GM12878 (cell line): ENCODE measurements around the gene GUCA2A. TPM values are rescaled to one million over a fixed set of nuclear protein-coding genes. Genes with fewer than 3 reads are reported as not detected.

Experiments
- ATAC-seq: fragments of 200-7000 bp; cut with Tn5 transposase; 3 replicates; pipeline ENCODE4 v1.9.1; 2020; ENCODE audit warnings: mild to moderate bottlenecking, moderate library complexity
- BruUV-seq: library from RNA; stranded (reverse); fragments of 400-500 nt; replicated peaks from 2 replicates; lab custom pipeline; 2021; lab: Mats Ljungman, UMichigan
- CTCF ChIA-PET: fragments of 300-600 bp; sonication (Branson Sonifier 250); formaldehyde crosslinking; extraction: SDS; loops from one replicate; lab custom pipeline; 2021; ENCODE audit warnings: inconsistent platforms; lab: Yijun Ruan, JAX
- POLR2A ChIA-PET: fragments of 350-600 bp; formaldehyde crosslinking; extraction: SDS; loops from one replicate; lab custom pipeline; 2021; ENCODE audit warnings: inconsistent platforms; lab: Charles Lee
- RAD21 ChIA-PET: fragments of 300-600 bp; sonication (Branson Sonifier 250); formaldehyde crosslinking; loops from one replicate; lab custom pipeline; 2023; ENCODE audit warnings: antibody characterized with exemption; ENCODE audit not compliant: unreplicated experiment; lab: Charles Lee
- SMC1A ChIA-PET: fragments of 300-600 bp; sonication (Branson Sonifier 250); formaldehyde crosslinking; loops from one replicate; lab custom pipeline; 2023; ENCODE audit not compliant: unreplicated experiment, uncharacterized antibody; lab: Charles Lee
- DNase-seq: peaks from one replicate; pipeline ENCODE4 v3.0.0-alpha.2; 2011; ENCODE audit warnings: low read depth, low spot score
- FAIRE-seq: peaks from 3 replicates; lab custom pipeline; 2011; peaks lifted over from hg19 to GRCh38; lab: Jason Lieb, UNC
- H2AFZ ChIP-seq: 2 replicates; pipeline ENCODE4 v1.6.0; 2011; ENCODE audit warnings: low read depth, low read length, control low read depth; ENCODE audit not compliant: control insufficient read depth
- H3K27ac ChIP-seq: 2 replicates; pipeline ENCODE4 v1.5.1; 2011; ENCODE audit warnings: control low read depth; ENCODE audit not compliant: control insufficient read depth, insufficient read depth
- H3K27me3 ChIP-seq, 2 experiments: replicated peaks in 1 of 2; 2 replicates each; pipeline versions ENCODE4 v1.6.0 to v1.6.1; 2011; ENCODE audit warnings: low read length in 1 of 2; ENCODE audit not compliant: control insufficient read depth in 2 of 2, insufficient read depth in 2 of 2
- H3K36me3 ChIP-seq, 2 experiments: 2 replicates each; pipeline ENCODE4 v1.5.1; 2011; ENCODE audit warnings: low read length in 1 of 2; ENCODE audit not compliant: control insufficient read depth in 2 of 2, insufficient read depth in 2 of 2
- H3K4me1 ChIP-seq: 2 replicates; pipeline ENCODE4 v1.6.1; 2011; ENCODE audit warnings: mild to moderate bottlenecking, low read length, moderate library complexity, mixed read lengths; ENCODE audit not compliant: control insufficient read depth, insufficient read depth
- H3K4me2 ChIP-seq: 2 replicates; pipeline ENCODE4 v1.6.0; 2011; ENCODE audit warnings: control low read depth; ENCODE audit not compliant: control insufficient read depth, insufficient read depth
- H3K4me3 ChIP-seq: fragments of 200-600 bp; sonication (generic); 2 replicates; pipeline ENCODE4 v1.5.1; 2016
- H3K79me2 ChIP-seq: 2 replicates; pipeline ENCODE4 v1.6.0; 2011; ENCODE audit warnings: low read length; ENCODE audit not compliant: control insufficient read depth, insufficient read depth
- H3K9ac ChIP-seq: 2 replicates; pipeline ENCODE4 v1.8.0; 2011; ENCODE audit warnings: low read length, control low read depth, mixed read lengths; ENCODE audit not compliant: control insufficient read depth, insufficient read depth
- H3K9me3 ChIP-seq: replicated peaks from 3 replicates; pipeline ENCODE4 v1.5.1; 2011; ENCODE audit warnings: mild to moderate bottlenecking, low read length; ENCODE audit not compliant: control insufficient read depth, insufficient read depth
- H4K20me1 ChIP-seq: 2 replicates; pipeline ENCODE4 v1.6.0; 2011; ENCODE audit not compliant: control insufficient read depth, insufficient read depth
- ASH2L ChIP-seq: fragments of 300-600, 200-600 bp; sonication (generic); IDR thresholded peaks from 2 replicates; pipeline ENCODE4 v1.6.1; 2017; ENCODE audit warnings: low read depth, mild to moderate bottlenecking, borderline replicate concordance
- BCLAF1 ChIP-seq: fragments of 450-650 bp; IDR thresholded peaks from 2 replicates; pipeline ENCODE4 v1.6.1; 2017; ENCODE audit warnings: antibody characterized with exemption, mild to moderate bottlenecking, moderate library complexity
- CTCF ChIP-seq, 3 experiments: IDR thresholded peaks in 2 of 3; conservative IDR thresholded peaks in 1 of 3; 2 replicates each; pipeline ENCODE4 v1.5.1; 2011; ENCODE audit warnings: low read depth in 3 of 3, low read length in 3 of 3, mild to moderate bottlenecking in 3 of 3, control low read depth in 2 of 3, moderate library complexity in 2 of 3, inconsistent platforms in 1 of 3, mixed read lengths in 1 of 3; ENCODE audit not compliant: control insufficient read depth in 2 of 3, insufficient read depth in 1 of 3; ENCODE audit errors: extremely low read depth in 1 of 3
- FOS ChIP-seq: IDR thresholded peaks from 3 replicates; pipeline ENCODE4 v1.6.1; 2011; ENCODE audit warnings: borderline replicate concordance; ENCODE audit not compliant: insufficient read length; ENCODE audit errors: extremely low read depth
- FOXK2 ChIP-seq: fragments of 450-650 bp; IDR thresholded peaks from 2 replicates; pipeline ENCODE4 v1.6.1; 2017; ENCODE audit warnings: mild to moderate bottlenecking, moderate library complexity
- NRF1 ChIP-seq: conservative IDR thresholded peaks from 2 replicates; pipeline ENCODE4 v1.6.1; 2011; ENCODE audit warnings: mild to moderate bottlenecking, low read depth, low read length, improper control_type of control experiment
- PAX8 ChIP-seq: fragments of 450-650 bp; IDR thresholded peaks from 2 replicates; pipeline ENCODE4 v1.6.1; 2017; ENCODE audit warnings: mild to moderate bottlenecking, moderate library complexity
- RAD21 ChIP-seq: IDR thresholded peaks from 2 replicates; pipeline ENCODE4 v1.6.1; 2011; ENCODE audit warnings: mild to moderate bottlenecking, low read depth, low read length, moderate library complexity; ENCODE audit not compliant: insufficient read depth
- RAD51 ChIP-seq: fragments of 450-650 bp; IDR thresholded peaks from 2 replicates; pipeline ENCODE4 v1.6.1; 2016; ENCODE audit warnings: moderate library complexity, mild to moderate bottlenecking, inconsistent platforms
- RBBP5 ChIP-seq: fragments of 200-600 bp; sonication (generic); conservative IDR thresholded peaks from 2 replicates; pipeline ENCODE4 v1.6.1; 2016
- RFX5 ChIP-seq: IDR thresholded peaks from 2 replicates; pipeline ENCODE4 v1.6.1; 2011; ENCODE audit warnings: low read depth, low read length, improper control_type of control experiment
- SMARCA5 ChIP-seq: fragments of 450-650 bp; IDR thresholded peaks from 2 replicates; pipeline ENCODE4 v1.6.1; 2017; ENCODE audit warnings: mild to moderate bottlenecking
- YY1 ChIP-seq: IDR thresholded peaks from 2 replicates; pipeline ENCODE4 v1.6.1; 2011; ENCODE audit warnings: low read depth, mild to moderate bottlenecking, low read length
- ZNF24 ChIP-seq: fragments of 450-650 bp; IDR thresholded peaks from 2 replicates; pipeline ENCODE4 v1.6.1; 2017; ENCODE audit warnings: antibody characterized with exemption, mild to moderate bottlenecking
- WGBS: methylation state at CpG from one replicate; pipeline ENCODE4 v1.1.6; 2016; ENCODE audit warnings: low lambda C conversion rate; ENCODE audit not compliant: insufficient replicate concordance, insufficient coverage; ENCODE audit errors: missing lambda C conversion rate; 5-methylcytosine and 5-hydroxymethylcytosine counted together
- in situ Hi-C: fragments of 300-500 bp; cut with MboI; formaldehyde crosslinking; loops from 9 replicates; pipeline ENCODE4 v1.14.3; 2018; ENCODE audit warnings: mixed read lengths
- intact Hi-C: fragments of 100-400 bp; cut with micrococcal nuclease; formaldehyde crosslinking; loops from one replicate; pipeline ENCODE4 v1.14.2; 2022; ENCODE audit not compliant: unreplicated experiment
- polyA plus RNA-seq, 11 experiments: library from polyadenylated mRNA; depleted of rRNA in 4 of 11; unstranded in 6 of 11; stranded (reverse) in 5 of 11; fragments of >200 nt; fragmentation: Nextera tagmentation in 4 of 11; fragmentation: Illumina TruSeq in 1 of 11; extraction: Ambion mirVana in 4 of 11; extraction: Trizol in 1 of 11; gene quantifications; 1 replicate in 1 of 11; 2 replicates in 10 of 11; pipeline versions ENCODE4 v1.2.1 to v1.2.3, GENCODE V29; 2011 to 2016; ENCODE audit warnings: inconsistent platforms in 2 of 11, missing spikeins in 2 of 11, low read depth in 1 of 11
- total RNA-seq, 4 experiments: library from RNA; depleted of rRNA in 3 of 4; stranded (reverse); fragments of >200 nt in 3 of 4; fragmentation: Illumina TruSeq in 1 of 4; extraction: Trizol in 1 of 4; gene quantifications; 2 replicates each; pipeline versions ENCODE4 v1.2.1 to v1.2.3, GENCODE V29; 2013 to 2021

GUCA2A gene
- total and polyA plus RNA-seq, 10 of the 15 experiments (the other 5 are each of a cell fraction or from before 2014, with no cell fraction given), result not detected

- Histone ChIP-seq H3K9ac (no peak overlapping the region), H3K27me3 (no peaks in the 10 kb centered on the region), H3K27ac (no peak overlapping the region), H3K4me3 (no peak overlapping the region), H3K36me3 (no peaks in the 10 kb centered on the region), H4K20me1 (no peaks in the 10 kb centered on the region), H2AFZ (no peak overlapping the region), H3K4me2 (no peak overlapping the region), H3K4me1 (no peaks in the 10 kb centered on the region), H3K9me3 (peaks cover 4% of the 10 kb centered on the region; the same call in 1 of the 3 replicates), H3K79me2 (no peaks in the 10 kb centered on the region)
- POLR2A ChIA-PET, result interaction anchor here (0.6 kb wide), 1 partner anchor 9 kb away, joined by 3 read pairs; no protein-coding TSS in a partner anchor
- in situ Hi-C loops (no loop called here), intact Hi-C loops (no loop called here)
- FAIRE-seq, result no peak
- RAD21 ChIA-PET, result interaction anchor here (1.0 kb wide), 1 partner anchor 16 kb away, joined by 3 read pairs; no protein-coding TSS in a partner anchor
- SMC1A ChIA-PET, result interaction anchor here (0.7 kb wide), 1 partner anchor 176 kb away, joined by 3 read pairs; no protein-coding TSS in a partner anchor
- BruUV-seq, result no TSS peak
- TF ChIP-seq CTCF (IDR thresholded peaks at IDR 0.05 in 2 of 3, conservative IDR thresholded peaks at IDR 0.05 in 1 of 3; ENCODE audit: control insufficient read depth in 2 of 3, extremely low read depth in 1 of 3, insufficient read depth in 1 of 3, low read depth in 3 of 3, low read length in 3 of 3) (peak in 1 of 3 experiments; percentile 12; a peak in 2 of 6 replicates), RAD21 (peak; percentile 23; the same call in 1 of the 2 replicates), FOXK2 (no peak)
- DNase-seq, result no peak
- 20% methylated on average over 7 of the region's 7 CpGs for WGBS
- ATAC-seq, result peak; percentile 37; the same call in 2 of the 3 replicates
- CTCF ChIA-PET, result interaction anchor here (0.8 to 1.8 kb wide), 2 partner anchors 15 to 547 kb away, joined by 3 to 8 read pairs; no protein-coding TSS in a partner anchor
Observed at GRCh38 chr1:42157667-42158066, 6.9 kb downstream of the GUCA2A start.

- no peaks in the 10 kb centered on the region for H3K79me2 ChIP-seq
- H4K20me1 ChIP-seq, result no peaks in the 10 kb centered on the region
- ChIA-PET SMC1A (no interaction called here), POLR2A (no interaction called here), RAD21 (no interaction called here), CTCF (interaction anchor here (0.6 to 0.7 kb wide), 3 partner anchors 9 to 18 kb away, joined by 3 read pairs; no protein-coding TSS in a partner anchor)
- DNase-seq (no peak), FAIRE-seq (no peak), ATAC-seq (no peak)
- H3K27ac ChIP-seq, result no peak overlapping the region
- no peaks in the 10 kb centered on the region for H3K36me3 ChIP-seq
- H3K4me1 ChIP-seq, result no peaks in the 10 kb centered on the region
- no TSS peak for BruUV-seq
- in situ Hi-C loops, result no loop called here
- no peak overlapping the region for H3K4me2 ChIP-seq
- H3K27me3 ChIP-seq, result no peaks in the 10 kb centered on the region
- intact Hi-C loops, result no loop called here
- WGBS, result 42% methylated on average over 12 of the region's 12 CpGs
- H2AFZ ChIP-seq, result no peak overlapping the region
- no peak overlapping the region for H3K4me3 ChIP-seq
- no peak overlapping the region for H3K9ac ChIP-seq
- H3K9me3 ChIP-seq, result no peaks in the 10 kb centered on the region
- TF ChIP-seq NRF1 (no peak), ASH2L (no peak), BCLAF1 (no peak), FOS (no peak), PAX8 (no peak), SMARCA5 (no peak), RBBP5 (no peak), RFX5 (no peak), ZNF24 (no peak), RAD51 (no peak), YY1 (no peak)
Observed at GRCh38 chr1:42155362-42155761, 9.2 kb downstream of the GUCA2A start.
